Ovary (tissue), 9 donors: ENCODE results near the gene LMBR1L. TPM values are rescaled to one million over a fixed set of nuclear protein-coding genes. Genes with fewer than 3 reads are reported as not detected.

ENCODE experiments used
- DNase-seq, 5 donors: peaks; one replicate each; pipeline ENCODE4 v3.0.0-alpha.2; 2019 to 2020
- H3K27ac ChIP-seq, 2 donors: fragments of 200-600 bp; one replicate each; pipeline versions ENCODE4 v1.5.1 to v1.8.0; 2019 to 2022
- H3K27me3 ChIP-seq: fragments of 200-600 bp; one replicate; pipeline ENCODE4 v1.8.0; 2022
- H3K36me3 ChIP-seq: fragments of 200-600 bp; sonication (generic); one replicate; pipeline ENCODE4 v1.5.1; 2019
- H3K4me1 ChIP-seq: one replicate; pipeline ENCODE4 v1.8.1; 2013; ENCODE audit warnings: mild to moderate bottlenecking, moderate library complexity; ENCODE audit not compliant: insufficient read depth
- H3K4me3 ChIP-seq: fragments of 200-600 bp; sonication (generic); one replicate; pipeline ENCODE4 v1.5.1; 2017
- H3K9me3 ChIP-seq, 2 donors: fragments of 200-600 bp in 1 of 2; sonication (generic) in 1 of 2; one replicate each; pipeline versions ENCODE4 v1.5.1 to v1.8.1; 2013 to 2019; ENCODE audit warnings: mild to moderate bottlenecking in 1 of 2, moderate library complexity in 1 of 2
- EP300 ChIP-seq: sonication (generic); formaldehyde crosslinking; IDR thresholded peaks from one replicate; pipeline ENCODE4 v1.6.1; 2017; ENCODE audit warnings: antibody characterized with exemption
- POLR2A ChIP-seq: fragments of 450-650 bp; IDR thresholded peaks from one replicate; pipeline ENCODE4 v1.6.1; 2017; ENCODE audit warnings: antibody characterized with exemption, mild to moderate bottlenecking, moderate library complexity
- WGBS, 3 donors: extraction: QIAGEN DNeasy Blood & Tissue Kit in 1 of 3; methylation state at CpG; one replicate each; pipeline versions ENCODE4 v1.1.5 to v1.1.7; 2013 to 2017; 5-methylcytosine and 5-hydroxymethylcytosine counted together
- intact Hi-C, 4 donors: fragments of 100-400 bp; cut with DNase I; formaldehyde crosslinking; loops; one replicate each; pipeline versions ENCODE4 v1.11.0 to v1.15.1; 2022 to 2023
- polyA plus RNA-seq, 2 donors: library from polyadenylated mRNA; stranded (reverse); fragments of 200-250 nt in 1 of 2; fragments of 350-450 nt in 1 of 2; fragmentation: Illumina TruSeq in 1 of 2; extraction: RNeasy Lipid Tissue Mini Kit (QIAGEN cat#74804) in 1 of 2; gene quantifications; one replicate each; pipeline ENCODE4 v1.2.3, GENCODE V29; 2013 to 2014
- small RNA-seq: library from RNA; depleted of rRNA; stranded (forward); fragments of <200 nt; gene quantifications from one replicate; pipeline ENCODE3, GENCODE V24; 2016
- total RNA-seq, 7 donors: library from RNA; depleted of rRNA in 2 of 7; stranded (reverse); fragments of >200 nt in 2 of 7; fragmentation: NEBNext Ultra II Directional in 3 of 7; extraction: Animal tissue kit (Norgen Biotek cat#: 25700) in 3 of 7; gene quantifications; one replicate each; pipeline versions ENCODE4 v1.1.0 to v1.2.4, GENCODE V29; 2016 to 2023
- TF ChIP-seq, protein P1 (sequence below), 3 donors: fragments of 450-650 bp in 2 of 3; fragments of 200-600 bp in 1 of 3; IDR thresholded peaks; one replicate each; pipeline versions ENCODE4 v1.5.1 to v1.8.0; 2016 to 2022; ENCODE audit warnings: antibody characterized with exemption in 3 of 3, mild to moderate bottlenecking in 1 of 3
- donor health status: DM: no; HTN: no; CAD: no; lungs with moderate emphysema.
- donor health status: DM: no; HTN: no; CAD: no.
- donor health status: Bipolar disorder and iron deficiency.
- donor health status: DM: yes; HTN: yes; CAD: no.
- donor health status: DM: no; HTN: no; CAD: no.
- donor health status: DM: yes; HTN: yes; CAD: no.

LMBR1L gene
- total and polyA plus RNA-seq, 9 donors: 63.8 to 95.8 (median 68.5) TPM

DNA sequence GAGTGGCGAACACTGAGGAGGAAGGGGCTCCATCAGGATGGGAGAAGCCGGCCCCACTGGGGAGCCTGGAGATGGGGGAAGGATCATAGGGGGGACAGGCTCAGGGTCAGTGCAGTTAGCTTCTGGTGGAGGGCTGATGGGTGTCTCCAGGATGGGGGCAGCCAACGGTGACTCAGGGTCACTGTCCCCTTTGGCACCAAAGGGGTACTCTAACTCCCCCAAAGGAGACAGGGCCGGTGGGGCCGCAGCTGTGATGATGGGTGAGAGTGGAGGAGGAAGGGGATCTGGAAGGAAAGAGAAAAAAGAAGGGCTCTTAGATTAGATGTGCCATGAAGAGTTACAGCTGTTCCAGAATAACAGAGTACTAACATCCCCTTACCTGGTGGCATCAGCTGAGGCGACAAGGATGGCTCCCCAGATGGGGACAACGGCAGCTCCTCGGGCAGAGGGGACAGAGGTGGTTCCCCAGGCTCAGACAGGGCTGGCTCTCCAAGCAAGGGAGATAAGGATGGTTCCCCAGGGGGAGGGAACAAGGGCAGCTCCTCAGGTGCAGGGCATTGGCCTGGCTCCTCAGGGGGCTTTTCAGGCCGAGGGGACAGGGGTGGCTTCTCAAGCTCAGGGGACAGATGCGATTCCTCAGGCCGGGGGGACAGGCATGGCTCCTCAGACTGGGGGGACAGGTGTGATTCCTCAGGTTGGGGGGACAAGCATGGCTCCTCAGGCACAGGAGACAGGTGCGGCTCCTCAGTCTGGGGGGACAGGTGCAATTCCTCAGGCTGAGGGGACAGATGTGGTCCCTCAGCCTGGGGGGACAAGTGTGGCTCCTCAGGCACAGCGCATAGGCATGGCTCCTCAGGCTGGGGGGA is 59.9 kb downstream of the LMBR1L start:
- intact Hi-C loops: no loop called here
- DNase-seq: no peak

DNA sequence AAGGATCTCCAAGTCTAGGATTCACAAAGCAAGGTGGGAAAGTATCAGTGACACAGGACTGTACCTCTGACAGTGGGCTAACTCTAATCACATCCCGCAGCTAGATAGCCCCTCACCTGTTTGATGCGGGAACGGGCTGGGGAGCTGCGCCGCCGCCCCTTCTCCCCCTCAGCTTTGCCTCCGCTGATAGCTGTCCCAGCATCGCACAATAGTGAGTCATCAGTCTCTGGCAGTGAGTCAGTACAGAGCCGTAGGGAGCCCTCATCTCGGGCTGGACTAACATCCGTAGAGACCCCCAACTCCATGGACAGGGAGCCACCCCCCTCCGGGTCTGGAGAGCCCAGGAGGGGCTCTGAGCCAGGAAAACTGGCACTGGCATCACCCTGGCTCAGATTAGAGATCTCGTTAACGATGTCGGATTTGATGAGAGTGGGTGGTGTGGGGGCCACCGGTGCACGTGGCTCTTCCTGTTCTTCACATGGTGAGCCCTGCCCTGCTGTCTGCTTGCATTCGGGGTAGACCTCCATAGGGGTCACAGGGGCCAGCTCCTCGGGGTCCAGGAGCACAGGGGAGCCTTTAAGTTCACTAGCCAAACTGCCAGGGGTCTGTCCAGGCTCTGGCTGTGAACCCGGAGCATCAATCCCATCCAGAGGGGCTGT is 61.0 kb downstream of the LMBR1L start:
- DNase-seq: peak in 1 of 5 donors; percentile 42
- TF ChIP-seq, protein P1, sequence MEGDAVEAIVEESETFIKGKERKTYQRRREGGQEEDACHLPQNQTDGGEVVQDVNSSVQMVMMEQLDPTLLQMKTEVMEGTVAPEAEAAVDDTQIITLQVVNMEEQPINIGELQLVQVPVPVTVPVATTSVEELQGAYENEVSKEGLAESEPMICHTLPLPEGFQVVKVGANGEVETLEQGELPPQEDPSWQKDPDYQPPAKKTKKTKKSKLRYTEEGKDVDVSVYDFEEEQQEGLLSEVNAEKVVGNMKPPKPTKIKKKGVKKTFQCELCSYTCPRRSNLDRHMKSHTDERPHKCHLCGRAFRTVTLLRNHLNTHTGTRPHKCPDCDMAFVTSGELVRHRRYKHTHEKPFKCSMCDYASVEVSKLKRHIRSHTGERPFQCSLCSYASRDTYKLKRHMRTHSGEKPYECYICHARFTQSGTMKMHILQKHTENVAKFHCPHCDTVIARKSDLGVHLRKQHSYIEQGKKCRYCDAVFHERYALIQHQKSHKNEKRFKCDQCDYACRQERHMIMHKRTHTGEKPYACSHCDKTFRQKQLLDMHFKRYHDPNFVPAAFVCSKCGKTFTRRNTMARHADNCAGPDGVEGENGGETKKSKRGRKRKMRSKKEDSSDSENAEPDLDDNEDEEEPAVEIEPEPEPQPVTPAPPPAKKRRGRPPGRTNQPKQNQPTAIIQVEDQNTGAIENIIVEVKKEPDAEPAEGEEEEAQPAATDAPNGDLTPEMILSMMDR (IDR thresholded peaks at IDR 0.05): no peak
- TF ChIP-seq EP300 (no peak), POLR2A (no peak)
- 35 to 44% (median 36%) methylated on average over 20 of the region's 20 CpGs for WGBS, 3 donors
- Histone ChIP-seq H3K4me3 (no peak overlapping the region), H3K36me3 (no peaks in the 10 kb centered on the region), H3K27ac (no peak overlapping the region), H3K9me3 (no peaks in the 10 kb centered on the region), H3K27me3 (no peaks in the 10 kb centered on the region), H3K4me1 (no peaks in the 10 kb centered on the region)
- intact Hi-C loops: no loop called here

More for the DNA sequence above, 59.9 kb downstream of the LMBR1L start:
- Histone ChIP-seq H3K4me3 (no peak overlapping the region), H3K9me3 (no peaks in the 10 kb centered on the region), H3K27me3 (no peaks in the 10 kb centered on the region), H3K27ac (no peak overlapping the region), H3K4me1 (peaks cover 2% of the 10 kb centered on the region), H3K36me3 (no peaks in the 10 kb centered on the region)
- TF ChIP-seq POLR2A: no peak
- TF ChIP-seq, protein P1 (IDR thresholded peaks at IDR 0.05): no peak
- no peak for TF ChIP-seq EP300
- 80 to 91% (median 81%) methylated on average over 12 to 13 of the region's 13 CpGs for WGBS, 3 donors

DNA sequence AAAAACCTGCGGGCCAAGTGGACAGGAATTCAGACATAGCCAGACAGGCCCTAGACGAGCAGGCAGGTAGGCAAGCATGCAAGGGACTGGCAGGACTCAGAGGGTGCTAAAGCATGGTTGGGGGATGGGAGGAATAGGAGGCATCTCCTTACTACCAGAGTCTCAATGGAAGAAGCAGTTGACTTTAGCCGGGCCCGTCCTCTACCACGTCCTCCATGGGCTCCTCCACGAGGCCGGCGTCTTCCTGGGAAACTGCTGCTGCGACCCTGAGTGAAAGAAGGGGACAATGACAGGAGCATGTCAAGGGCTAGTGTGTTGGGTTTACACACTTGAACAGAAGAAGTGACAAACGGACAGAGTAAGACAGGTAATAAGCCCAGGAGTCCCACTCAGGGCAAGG is 61.7 kb downstream of the LMBR1L start:
- no peak overlapping the region for H3K27ac ChIP-seq
- H3K9me3 ChIP-seq: no peaks in the 10 kb centered on the region
- H3K27me3 ChIP-seq: no peaks in the 10 kb centered on the region
- H3K4me1 ChIP-seq: no peaks in the 10 kb centered on the region
- no peak overlapping the region for H3K4me3 ChIP-seq
- 88 to 92% (median 90%) methylated on average over 10 of the region's 10 CpGs for WGBS, 3 donors
- TF ChIP-seq, protein P1 (IDR thresholded peaks at IDR 0.05): no peak
- no peak for TF ChIP-seq POLR2A
- TF ChIP-seq EP300: no peak
- H3K36me3 ChIP-seq: no peaks in the 10 kb centered on the region
- intact Hi-C loops: no loop called here
- no peak for DNase-seq

Small RNA genes within 50 kb of the gene (small RNA-seq; reads per million reads assigned to genes)
- gene RF00019: not detected

Other genes starting within 250 kb of the LMBR1L start
- gene RND1, start 245.0 kb downstream of the LMBR1L start, total RNA-seq: 1 to 10 TPM in 1 of 7 donors, under 1 TPM in 6; 0.23 to 3.8 (median 0.38) TPM
- 1 to 10 TPM; 1.2 to 2.1 TPM for gene RND1, start 245.0 kb downstream of the LMBR1L start, polyA plus RNA-seq
- gene FKBP11, start 185.4 kb downstream of the LMBR1L start, total RNA-seq: 10 to 100 TPM in 6 of 7 donors, 1 to 10 TPM in 1; 6.6 to 25.1 (median 14.7) TPM
- gene FKBP11, start 185.4 kb downstream of the LMBR1L start, polyA plus RNA-seq: 10 to 100 TPM; 15.8 to 40.9 TPM
- 100 to 1,000 TPM in 4 of 7 donors, 10 to 100 TPM in 3; 25.5 to 123 (median 100) TPM for gene ARF3, start 153.4 kb downstream of the LMBR1L start, total RNA-seq
- 100 to 1,000 TPM in 1 of 2 donors, 10 to 100 TPM in 1; 59.0 to 243 TPM for gene ARF3, start 153.4 kb downstream of the LMBR1L start, polyA plus RNA-seq
- gene WNT10B, start 139.1 kb downstream of the LMBR1L start, total RNA-seq: under 1 TPM in 1 of 7 donors, not detected in 6; 0.24 TPM
- gene WNT10B, start 139.1 kb downstream of the LMBR1L start, polyA plus RNA-seq: under 1 TPM; 0.19 to 0.97 TPM
- not detected for gene WNT1, start 132.5 kb downstream of the LMBR1L start, total RNA-seq
- gene WNT1, start 132.5 kb downstream of the LMBR1L start, polyA plus RNA-seq: not detected
- under 1 TPM in 1 of 7 donors, not detected in 6; 0.05 TPM for gene DDN, start 111.5 kb downstream of the LMBR1L start, total RNA-seq
- gene DDN, start 111.5 kb downstream of the LMBR1L start, polyA plus RNA-seq: under 1 TPM; 0.04 to 0.28 TPM
- gene PRKAG1, start 92.1 kb downstream of the LMBR1L start, total RNA-seq: 10 to 100 TPM; 25.6 to 58.2 (median 35.8) TPM
- 10 to 100 TPM; 38.3 to 98.5 TPM for gene PRKAG1, start 92.1 kb downstream of the LMBR1L start, polyA plus RNA-seq
- 10 to 100 TPM; 28.3 to 97.0 (median 79.1) TPM for gene KMT2D, start 50.1 kb downstream of the LMBR1L start, total RNA-seq
- gene KMT2D, start 50.1 kb downstream of the LMBR1L start, polyA plus RNA-seq: 10 to 100 TPM; 35.5 to 51.8 TPM
- gene RHEBL1, start 40.9 kb downstream of the LMBR1L start, total RNA-seq: under 1 TPM in 5 of 7 donors, not detected in 2; 0.18 to 0.60 (median 0.34) TPM
- gene RHEBL1, start 40.9 kb downstream of the LMBR1L start, polyA plus RNA-seq: 1 to 10 TPM in 1 of 2 donors, under 1 TPM in 1; 1.00 to 1.2 TPM
- gene DHH, start 16.0 kb downstream of the LMBR1L start, total RNA-seq: 1 to 10 TPM in 1 of 7 donors, under 1 TPM in 6; 0.20 to 1.1 (median 0.45) TPM
- gene DHH, start 16.0 kb downstream of the LMBR1L start, polyA plus RNA-seq: 1 to 10 TPM; 1.0 to 1.4 TPM
- 100 to 1,000 TPM; 326 to 647 (median 340) TPM for gene TUBA1B, start 20.5 kb upstream of the LMBR1L start, total RNA-seq
- gene TUBA1B, start 20.5 kb upstream of the LMBR1L start, polyA plus RNA-seq: 100 to 1,000 TPM; 281 to 705 TPM
- 100 to 1,000 TPM; 140 to 247 (median 184) TPM for gene TUBA1A, start 78.2 kb upstream of the LMBR1L start, total RNA-seq
- gene TUBA1A, start 78.2 kb upstream of the LMBR1L start, polyA plus RNA-seq: 100 to 1,000 TPM; 214 to 535 TPM
- gene TUBA1C, start 154.2 kb upstream of the LMBR1L start, total RNA-seq: 100 to 1,000 TPM in 4 of 7 donors, 10 to 100 TPM in 3; 51.9 to 122 (median 101) TPM
- gene TUBA1C, start 154.2 kb upstream of the LMBR1L start, polyA plus RNA-seq: 100 to 1,000 TPM in 1 of 2 donors, 10 to 100 TPM in 1; 81.0 to 179 TPM
- gene PRPH, start 184.3 kb upstream of the LMBR1L start, total RNA-seq: 1 to 10 TPM in 2 of 7 donors, under 1 TPM in 5; 0.15 to 1.8 (median 0.34) TPM
- gene PRPH, start 184.3 kb upstream of the LMBR1L start, polyA plus RNA-seq: 1 to 10 TPM in 1 of 2 donors, under 1 TPM in 1; 0.33 to 1.4 TPM
- 1 to 10 TPM in 3 of 7 donors, under 1 TPM in 3, not detected in 1; 0.36 to 1.6 (median 0.89) TPM for gene TROAP, start 212.4 kb upstream of the LMBR1L start, total RNA-seq
- under 1 TPM; 0.40 to 0.92 TPM for gene TROAP, start 212.4 kb upstream of the LMBR1L start, polyA plus RNA-seq
- not detected for gene C1QL4, start 226.3 kb upstream of the LMBR1L start, total RNA-seq
- not detected for gene C1QL4, start 226.3 kb upstream of the LMBR1L start, polyA plus RNA-seq
- gene DNAJC22, start 236.0 kb upstream of the LMBR1L start, total RNA-seq: 1 to 10 TPM in 1 of 7 donors, under 1 TPM in 4, not detected in 2; 0.37 to 3.4 (median 0.47) TPM
- gene DNAJC22, start 236.0 kb upstream of the LMBR1L start, polyA plus RNA-seq: under 1 TPM; 0.30 to 0.58 TPM